H9 (cell line): ENCODE results near the gene CD3G. TPM values are rescaled to one million over a fixed set of nuclear protein-coding genes. Genes with fewer than 3 reads are reported as not detected.

ENCODE experiments used
- DNase-seq: peaks from one replicate; pipeline ENCODE4 v3.0.0-alpha.2; 2017
- H2AFZ ChIP-seq: one replicate; pipeline ENCODE4 v1.6.1; 2013; ENCODE audit warnings: mild to moderate bottlenecking, low read length, control low read depth, moderate library complexity
- H2AK5ac ChIP-seq: 2 replicates; pipeline ENCODE4 v1.6.1; 2013; ENCODE audit warnings: low read length, control low read depth, mixed read lengths; ENCODE audit not compliant: insufficient read length
- H2BK120ac ChIP-seq: one replicate; pipeline ENCODE4 v1.6.1; 2013; ENCODE audit warnings: low read depth, mild to moderate bottlenecking, low read length, control low read depth, inconsistent platforms; ENCODE audit not compliant: poor library complexity, severe bottlenecking
- H2BK12ac ChIP-seq: 2 replicates; pipeline ENCODE4 v1.6.1; 2013; ENCODE audit warnings: low read length, control low read depth, mixed read lengths, low read depth; ENCODE audit not compliant: insufficient read length
- H2BK15ac ChIP-seq: 2 replicates; pipeline ENCODE4 v1.6.1; 2013; ENCODE audit warnings: low read depth, low read length, control low read depth
- H2BK20ac ChIP-seq: one replicate; pipeline ENCODE4 v1.6.1; 2013; ENCODE audit warnings: low read depth, mild to moderate bottlenecking, low read length, control low read depth, inconsistent platforms; ENCODE audit not compliant: poor library complexity, severe bottlenecking
- H2BK5ac ChIP-seq: 2 replicates; pipeline ENCODE4 v1.6.1; 2013; ENCODE audit warnings: low read length, control low read depth, mixed read lengths; ENCODE audit not compliant: insufficient read length
- H3K14ac ChIP-seq: 2 replicates; pipeline ENCODE4 v1.6.1; 2013; ENCODE audit warnings: low read length, control low read depth; ENCODE audit not compliant: insufficient read depth
- H3K18ac ChIP-seq: 2 replicates; pipeline ENCODE4 v1.6.1; 2013; ENCODE audit warnings: low read depth, mild to moderate bottlenecking, mixed read lengths, low read length, control low read depth; ENCODE audit not compliant: insufficient read length
- H3K23ac ChIP-seq: 2 replicates; pipeline ENCODE4 v1.6.1; 2013; ENCODE audit warnings: low read length, control low read depth, mixed read lengths, low read depth; ENCODE audit not compliant: insufficient read length
- H3K23me2 ChIP-seq: 2 replicates; pipeline ENCODE4 v1.6.1; 2013; ENCODE audit warnings: low read depth, mild to moderate bottlenecking, mixed read lengths, low read length, control low read depth; ENCODE audit not compliant: insufficient read length, poor library complexity, severe bottlenecking
- H3K27ac ChIP-seq: 2 replicates; pipeline ENCODE4 v1.5.1; 2013; ENCODE audit warnings: low read length, control low read depth, mixed read lengths, low read depth; ENCODE audit not compliant: insufficient read length
- H3K27me3 ChIP-seq: 2 replicates; pipeline ENCODE4 v1.6.1; 2013; ENCODE audit warnings: low read length, control low read depth, inconsistent platforms; ENCODE audit not compliant: insufficient read depth
- H3K4ac ChIP-seq: 2 replicates; pipeline ENCODE4 v1.6.1; 2013; ENCODE audit warnings: low read depth, mild to moderate bottlenecking, control low read depth, inconsistent platforms, low read length, moderate library complexity
- H3K4me1 ChIP-seq: 2 replicates; pipeline ENCODE4 v1.6.1; 2013; ENCODE audit warnings: low read length, control low read depth, inconsistent platforms; ENCODE audit not compliant: insufficient read depth
- H3K4me2 ChIP-seq: 2 replicates; pipeline ENCODE4 v1.6.1; 2013; ENCODE audit warnings: low read length, control low read depth, mixed read lengths; ENCODE audit not compliant: insufficient read length, insufficient read depth
- H3K56ac ChIP-seq: 2 replicates; pipeline ENCODE4 v1.6.1; 2013; ENCODE audit warnings: low read depth, mild to moderate bottlenecking, mixed read lengths, low read length, control low read depth; ENCODE audit not compliant: insufficient read length
- H3K79me1 ChIP-seq: 2 replicates; pipeline ENCODE4 v1.6.1; 2013; ENCODE audit warnings: low read depth, mild to moderate bottlenecking, moderate library complexity, low read length, control low read depth, inconsistent platforms; ENCODE audit not compliant: insufficient read depth, poor library complexity, severe bottlenecking
- H3K79me2 ChIP-seq: 2 replicates; pipeline ENCODE4 v1.6.1; 2013; ENCODE audit warnings: low read length, control low read depth, inconsistent platforms; ENCODE audit not compliant: insufficient read depth
- H3K9ac ChIP-seq: 2 replicates; pipeline ENCODE4 v1.6.1; 2013; ENCODE audit warnings: low read length, control low read depth, mixed read lengths; ENCODE audit not compliant: insufficient read length; ENCODE audit errors: extremely low read depth
- H3K9me3 ChIP-seq: one replicate; pipeline ENCODE4 v1.6.1; 2013; ENCODE audit warnings: low read depth, low read length, inconsistent platforms; ENCODE audit not compliant: control insufficient read depth
- H3T11ph ChIP-seq: one replicate; pipeline ENCODE4 v1.6.1; 2013; ENCODE audit warnings: mild to moderate bottlenecking, low read length, control low read depth, inconsistent platforms
- H4K20me1 ChIP-seq: one replicate; pipeline ENCODE4 v1.6.1; 2013; ENCODE audit not compliant: control insufficient read depth, insufficient read length, insufficient read depth
- H4K5ac ChIP-seq: 2 replicates; pipeline ENCODE4 v1.6.1; 2013; ENCODE audit warnings: low read depth, mild to moderate bottlenecking, mixed read lengths, low read length, control low read depth; ENCODE audit not compliant: insufficient read length
- H4K8ac ChIP-seq: replicated peaks from 2 replicates; pipeline ENCODE4 v1.6.1; 2013; ENCODE audit warnings: low read length, control low read depth, mixed read lengths, low read depth; ENCODE audit not compliant: insufficient read length
- H4K91ac ChIP-seq: 2 replicates; pipeline ENCODE4 v1.6.1; 2013; ENCODE audit warnings: low read depth, mild to moderate bottlenecking, moderate library complexity, mixed read lengths, low read length, control low read depth; ENCODE audit not compliant: insufficient read length
- H3K27ac Mint-ChIP-seq, 3 experiments: 2 replicates in 2 of 3; 3 replicates in 1 of 3; pipeline ENCODE4 v1.8.0; 2020 to 2021; ENCODE audit warnings: mixed read lengths in 3 of 3, mild to moderate bottlenecking in 1 of 3, moderate library complexity in 1 of 3
- H3K27me3 Mint-ChIP-seq: 2 replicates; pipeline ENCODE4 v1.8.0; 2021; ENCODE audit warnings: low read depth, mild to moderate bottlenecking, moderate library complexity, mixed read lengths
- H3K36me3 Mint-ChIP-seq, 3 experiments: 2 replicates in 2 of 3; 3 replicates in 1 of 3; pipeline ENCODE4 v1.8.0; 2020 to 2021; ENCODE audit warnings: low read depth in 3 of 3, mixed read lengths in 3 of 3; ENCODE audit not compliant: insufficient read depth in 1 of 3
- H3K4me1 Mint-ChIP-seq, 2 experiments: 2 replicates each; pipeline ENCODE4 v1.8.0; 2020; ENCODE audit warnings: mixed read lengths in 2 of 2
- H3K4me3 Mint-ChIP-seq, 2 experiments: 2 replicates in 1 of 2; 3 replicates in 1 of 2; pipeline ENCODE4 v1.8.0; 2020 to 2021; ENCODE audit warnings: mild to moderate bottlenecking in 2 of 2, mixed read lengths in 2 of 2, moderate library complexity in 1 of 2
- H3K9me3 Mint-ChIP-seq, 2 experiments: 2 replicates in 1 of 2; 3 replicates in 1 of 2; pipeline ENCODE4 v1.8.0; 2020; ENCODE audit warnings: mild to moderate bottlenecking in 2 of 2, mixed read lengths in 2 of 2, moderate library complexity in 1 of 2
- CTCF ChIP-seq: fragments of 200-600 bp; sonication (generic); conservative IDR thresholded peaks from 3 replicates; pipeline ENCODE4 v1.8.0; 2021; ENCODE audit warnings: antibody characterized with exemption, mild to moderate bottlenecking
- WGBS: extraction: QIAGEN DNeasy Blood & Tissue Kit; methylation state at CpG from one replicate; pipeline ENCODE4 v1.1.7; 2013; ENCODE audit warnings: missing lambda C conversion rate, low lambda C conversion rate, mixed read lengths; ENCODE audit not compliant: insufficient read length; ENCODE audit errors: extremely low coverage; 5-methylcytosine and 5-hydroxymethylcytosine counted together
- total RNA-seq: library from RNA; stranded (reverse); gene quantifications from 2 replicates; pipeline ENCODE4 v1.2.1, GENCODE V29; 2021

The CD3G gene
- total RNA-seq, 1 experiment from 2014 or later, result not detected

DNA sequence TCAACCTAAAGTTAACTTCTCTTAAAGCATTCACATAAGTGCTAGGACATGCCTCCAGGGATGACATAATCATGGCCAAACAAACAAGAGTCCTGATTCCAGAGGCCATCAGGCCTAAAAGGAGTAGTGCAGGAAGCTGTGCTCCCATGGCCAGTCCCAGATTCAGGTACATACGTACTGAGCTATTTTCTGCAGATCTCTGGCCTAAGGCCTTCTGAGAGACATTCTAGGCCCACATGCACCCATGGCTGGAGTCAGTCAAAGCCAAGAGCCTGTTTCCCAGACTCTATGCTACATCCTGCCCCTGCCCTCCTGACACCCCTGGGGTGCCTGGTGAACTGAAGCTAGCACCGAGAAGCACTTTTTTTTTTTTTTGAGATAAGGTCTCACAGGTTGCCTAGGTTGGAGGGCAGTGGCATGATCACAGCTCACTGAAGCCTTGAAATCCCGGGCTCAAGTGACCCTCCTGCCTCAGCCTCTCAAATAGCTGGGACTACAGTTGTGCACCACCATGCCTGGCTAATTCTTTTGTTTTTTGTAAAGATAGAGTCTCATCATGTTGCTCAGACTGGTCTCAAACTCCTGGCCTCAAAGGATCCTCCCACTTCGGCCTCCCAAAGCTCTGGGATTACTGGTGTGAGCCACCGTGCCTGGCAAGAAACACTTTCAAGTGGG, 2.2 kb upstream of the CD3G start:
- Mint-ChIP-seq H3K36me3 (no peaks in the 10 kb centered on the region), H3K4me1 (peaks cover 2 to 3% of the 10 kb centered on the region in 2 experiments; a peak in 1 of 4 replicates), H3K27me3 (peaks cover 51% of the 10 kb centered on the region), H3K4me3 (no peak overlapping the region), H3K27ac (no peak overlapping the region), H3K9me3 (no peaks in the 10 kb centered on the region)
- Histone ChIP-seq H3K4me2 (no peak overlapping the region), H3T11ph (no peak overlapping the region), H4K8ac (no peak overlapping the region), H2AFZ (no peak overlapping the region), H3K56ac (no peak overlapping the region), H3K9ac (no peak overlapping the region), H3K18ac (no peak overlapping the region), H2BK12ac (no peak overlapping the region), H3K4ac (no peak overlapping the region), H4K5ac (no peak overlapping the region), H3K79me1 (no peaks in the 10 kb centered on the region), H2BK5ac (no peak overlapping the region), H2BK20ac (no peak overlapping the region), H4K91ac (no peak overlapping the region), H3K27me3 (no peaks in the 10 kb centered on the region), H2BK120ac (no peak overlapping the region), H3K4me1 (no peaks in the 10 kb centered on the region), H3K79me2 (no peaks in the 10 kb centered on the region), H2BK15ac (no peak overlapping the region), H2AK5ac (no peak overlapping the region), H4K20me1 (no peaks in the 10 kb centered on the region), H3K9me3 (no peaks in the 10 kb centered on the region), H3K14ac (no peak overlapping the region), H3K27ac (no peak overlapping the region), H3K23ac (no peak overlapping the region), H3K23me2 (no peaks in the 10 kb centered on the region)
- TF ChIP-seq CTCF, result no peak
- no CpG with 5 or more reads among the region's 5 CpGs for WGBS
- no peak for DNase-seq
